Measurements from ENCODE around the gene PSMA2.

- TF ChIP-seq, protein P1, sequence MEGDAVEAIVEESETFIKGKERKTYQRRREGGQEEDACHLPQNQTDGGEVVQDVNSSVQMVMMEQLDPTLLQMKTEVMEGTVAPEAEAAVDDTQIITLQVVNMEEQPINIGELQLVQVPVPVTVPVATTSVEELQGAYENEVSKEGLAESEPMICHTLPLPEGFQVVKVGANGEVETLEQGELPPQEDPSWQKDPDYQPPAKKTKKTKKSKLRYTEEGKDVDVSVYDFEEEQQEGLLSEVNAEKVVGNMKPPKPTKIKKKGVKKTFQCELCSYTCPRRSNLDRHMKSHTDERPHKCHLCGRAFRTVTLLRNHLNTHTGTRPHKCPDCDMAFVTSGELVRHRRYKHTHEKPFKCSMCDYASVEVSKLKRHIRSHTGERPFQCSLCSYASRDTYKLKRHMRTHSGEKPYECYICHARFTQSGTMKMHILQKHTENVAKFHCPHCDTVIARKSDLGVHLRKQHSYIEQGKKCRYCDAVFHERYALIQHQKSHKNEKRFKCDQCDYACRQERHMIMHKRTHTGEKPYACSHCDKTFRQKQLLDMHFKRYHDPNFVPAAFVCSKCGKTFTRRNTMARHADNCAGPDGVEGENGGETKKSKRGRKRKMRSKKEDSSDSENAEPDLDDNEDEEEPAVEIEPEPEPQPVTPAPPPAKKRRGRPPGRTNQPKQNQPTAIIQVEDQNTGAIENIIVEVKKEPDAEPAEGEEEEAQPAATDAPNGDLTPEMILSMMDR (IDR thresholded peaks at IDR 0.05; ENCODE audit: extremely low read depth in 1 of 2, insufficient read depth in 1 of 2, low read depth in 1 of 2, low read length in 2 of 2) = no peak
- no peak for TF ChIP-seq MYC (IDR thresholded peaks at IDR 0.05; ENCODE audit: low read depth, low read length)
- TF ChIP-seq EZH2 (IDR thresholded peaks at IDR 0.05; ENCODE audit: borderline replicate concordance, low read depth, low read length, severe bottlenecking) = no peak
- no peak for TF ChIP-seq MAX (IDR thresholded peaks at IDR 0.05; ENCODE audit: insufficient read depth, insufficient read length)
- TF ChIP-seq POLR2A (IDR thresholded peaks at IDR 0.05; ENCODE audit: low read depth, low read length) = no peak
- TF ChIP-seq JUN (IDR thresholded peaks at IDR 0.05; ENCODE audit: borderline replicate concordance, insufficient read depth, insufficient read length, low read depth) = no peak
- no peak for TF ChIP-seq POLR2AphosphoS5 (IDR thresholded peaks at IDR 0.05; ENCODE audit: insufficient read depth, low read depth, low read length)
Measured at GRCh38 chr7:42906181-42906580, 25.8 kb downstream of the PSMA2 start.
